Central memory CD8-positive, alpha-beta T cell (primary cell): Measurements from ENCODE around the gene MPDZ.

Source experiments
- ATAC-seq: fragments of 150-1000 bp; cut with Tn5 transposase; replicated peaks from 2 replicates; pipeline ENCODE4 v1.10.0; 2022; ENCODE audit warnings: mild to moderate bottlenecking, moderate FRiP score, moderate number of reproducible peaks; ENCODE audit not compliant: poor library complexity, severe bottlenecking; ENCODE audit errors: extremely low read depth
- DNase-seq, 2 donors: peaks; one replicate each; pipeline ENCODE4 v3.0.0; 2021; ENCODE audit warnings: low spot score in 2 of 2
- H3K27ac Mint-ChIP-seq: one replicate; pipeline ENCODE4 v1.8.0; 2022; ENCODE audit warnings: low read depth, mild to moderate bottlenecking, moderate library complexity, mixed read lengths
- H3K27me3 Mint-ChIP-seq: one replicate; pipeline ENCODE4 v1.8.0; 2022; ENCODE audit warnings: mixed read lengths
- H3K36me3 Mint-ChIP-seq: one replicate; pipeline ENCODE4 v1.8.0; 2022; ENCODE audit warnings: mild to moderate bottlenecking, moderate library complexity, mixed read lengths; ENCODE audit not compliant: insufficient read depth
- H3K4me1 Mint-ChIP-seq: one replicate; pipeline ENCODE4 v1.8.0; 2022; ENCODE audit warnings: mixed read lengths
- H3K4me3 Mint-ChIP-seq: one replicate; pipeline ENCODE4 v1.8.0; 2022; ENCODE audit warnings: mild to moderate bottlenecking, moderate library complexity, mixed read lengths
- H3K9me3 Mint-ChIP-seq: one replicate; pipeline ENCODE4 v1.8.0; 2022; ENCODE audit warnings: mixed read lengths

Gene MPDZ

GRCh38 chr9:13281356-13282016 lies 2.0 kb upstream of the MPDZ start:
- Mint-ChIP-seq H3K4me1 (no peaks in the 10 kb centered on the region), H3K4me3 (no peak overlapping the region), H3K36me3 (no peaks in the 10 kb centered on the region), H3K27ac (no peak overlapping the region), H3K9me3 (peaks cover 24% of the 10 kb centered on the region), H3K27me3 (no peaks in the 10 kb centered on the region)
- ATAC-seq (no peak), DNase-seq (no peak)

- ATAC-seq = no peak
- DNase-seq = no peak
- Mint-ChIP-seq H3K27me3 (no peaks in the 10 kb centered on the region), H3K27ac (no peak overlapping the region), H3K4me1 (no peaks in the 10 kb centered on the region), H3K36me3 (no peaks in the 10 kb centered on the region), H3K4me3 (no peak overlapping the region), H3K9me3 (peaks cover 23% of the 10 kb centered on the region)
These were observed 885 bp downstream of the MPDZ start for GRCh38 chr9:13278368-13279246.

GRCh38 chr9:13278023-13278367 lies 1.5 kb downstream of the MPDZ start:
- no peak overlapping the region for H3K4me3 Mint-ChIP-seq
- no peaks in the 10 kb centered on the region for H3K4me1 Mint-ChIP-seq
- DNase-seq (no peak), ATAC-seq (no peak)
- H3K36me3 Mint-ChIP-seq = no peaks in the 10 kb centered on the region
- no peaks in the 10 kb centered on the region for H3K27me3 Mint-ChIP-seq
- H3K27ac Mint-ChIP-seq = no peak overlapping the region
- H3K9me3 Mint-ChIP-seq = peaks cover 23% of the 10 kb centered on the region

GRCh38 chr9:13274886-13275641 lies 4.4 kb downstream of the MPDZ start:
- no peaks in the 10 kb centered on the region for H3K27me3 Mint-ChIP-seq
- ATAC-seq = no peak
- no peak overlapping the region for H3K27ac Mint-ChIP-seq
- no peaks in the 10 kb centered on the region for H3K4me1 Mint-ChIP-seq
- H3K36me3 Mint-ChIP-seq = no peaks in the 10 kb centered on the region
- H3K9me3 Mint-ChIP-seq = peaks cover 22% of the 10 kb centered on the region
- no peak overlapping the region for H3K4me3 Mint-ChIP-seq
- no peak for DNase-seq

GRCh38 chr9:13270734-13271133 lies 8.8 kb downstream of the MPDZ start:
- no peaks in the 10 kb centered on the region for H3K36me3 Mint-ChIP-seq
- H3K4me3 Mint-ChIP-seq = no peak overlapping the region
- no peaks in the 10 kb centered on the region for H3K4me1 Mint-ChIP-seq
- no peak for ATAC-seq
- H3K9me3 Mint-ChIP-seq = peaks cover 21% of the 10 kb centered on the region
- H3K27me3 Mint-ChIP-seq = no peaks in the 10 kb centered on the region
- no peak for DNase-seq
- no peak overlapping the region for H3K27ac Mint-ChIP-seq

- no peak overlapping the region for H3K27ac Mint-ChIP-seq
- ATAC-seq (no peak), DNase-seq (no peak)
- no peak overlapping the region for H3K4me3 Mint-ChIP-seq
- no peaks in the 10 kb centered on the region for H3K27me3 Mint-ChIP-seq
- H3K4me1 Mint-ChIP-seq = no peaks in the 10 kb centered on the region
- no peaks in the 10 kb centered on the region for H3K36me3 Mint-ChIP-seq
- H3K9me3 Mint-ChIP-seq = peaks cover 16% of the 10 kb centered on the region
These were observed 9.7 kb downstream of the MPDZ start for GRCh38 chr9:13269589-13270452.

- no peak for ATAC-seq
- no peak for DNase-seq
- Mint-ChIP-seq H3K4me1 (no peaks in the 10 kb centered on the region), H3K4me3 (no peak overlapping the region), H3K27me3 (no peaks in the 10 kb centered on the region), H3K36me3 (no peaks in the 10 kb centered on the region), H3K27ac (no peak overlapping the region), H3K9me3 (peaks cover 19% of the 10 kb centered on the region)
These were observed 11.0 kb downstream of the MPDZ start for GRCh38 chr9:13268469-13268868.

GRCh38 chr9:13267743-13268142 lies 11.7 kb downstream of the MPDZ start:
- Mint-ChIP-seq H3K9me3 (peaks cover 19% of the 10 kb centered on the region), H3K27me3 (no peaks in the 10 kb centered on the region), H3K4me3 (no peak overlapping the region), H3K4me1 (no peaks in the 10 kb centered on the region), H3K27ac (no peak overlapping the region), H3K36me3 (no peaks in the 10 kb centered on the region)
- no peak for ATAC-seq
- no peak for DNase-seq

GRCh38 chr9:13266167-13266566 lies 13.3 kb downstream of the MPDZ start:
- H3K9me3 Mint-ChIP-seq = peaks cover 13% of the 10 kb centered on the region
- DNase-seq = no peak
- no peak overlapping the region for H3K4me3 Mint-ChIP-seq
- H3K36me3 Mint-ChIP-seq = no peaks in the 10 kb centered on the region
- no peak overlapping the region for H3K27ac Mint-ChIP-seq
- ATAC-seq = no peak
- no peaks in the 10 kb centered on the region for H3K27me3 Mint-ChIP-seq
- H3K4me1 Mint-ChIP-seq = no peaks in the 10 kb centered on the region

GRCh38 chr9:13264788-13265187 lies 14.7 kb downstream of the MPDZ start:
- DNase-seq (no peak), ATAC-seq (no peak)
- no peaks in the 10 kb centered on the region for H3K4me1 Mint-ChIP-seq
- no peaks in the 10 kb centered on the region for H3K27me3 Mint-ChIP-seq
- no peak overlapping the region for H3K4me3 Mint-ChIP-seq
- H3K9me3 Mint-ChIP-seq = peaks cover 20% of the 10 kb centered on the region
- no peaks in the 10 kb centered on the region for H3K36me3 Mint-ChIP-seq
- no peak overlapping the region for H3K27ac Mint-ChIP-seq

- no peaks in the 10 kb centered on the region for H3K27me3 Mint-ChIP-seq
- peaks cover 22% of the 10 kb centered on the region for H3K9me3 Mint-ChIP-seq
- no peak overlapping the region for H3K27ac Mint-ChIP-seq
These were observed 16.0 kb downstream of the MPDZ start for GRCh38 chr9:13263511-13263910.

GRCh38 chr9:13252852-13253251 lies 26.6 kb downstream of the MPDZ start:
- ATAC-seq (no peak), DNase-seq (no peak)
- Mint-ChIP-seq H3K4me3 (no peak overlapping the region), H3K4me1 (no peaks in the 10 kb centered on the region), H3K27ac (no peak overlapping the region), H3K36me3 (no peaks in the 10 kb centered on the region), H3K9me3 (peaks cover 4% of the 10 kb centered on the region), H3K27me3 (no peaks in the 10 kb centered on the region)

More at GRCh38 chr9:13263511-13263910, 16.0 kb downstream of the MPDZ start:
- H3K36me3 Mint-ChIP-seq = no peaks in the 10 kb centered on the region
- DNase-seq (no peak), ATAC-seq (no peak)
- H3K4me1 Mint-ChIP-seq = no peaks in the 10 kb centered on the region
- no peak overlapping the region for H3K4me3 Mint-ChIP-seq
